HT-29 (cell line): Measurements from ENCODE around the gene PDE8B. TPM values are rescaled to one million over a fixed set of nuclear protein-coding genes. Genes with fewer than 3 reads are reported as not detected.

Source experiments
- DNase-seq: peaks from one replicate; pipeline ENCODE4 v3.0.0-alpha.2; 2015; ENCODE audit warnings: low spot score
- total RNA-seq: library from RNA; depleted of rRNA; stranded (reverse); fragments of >200 nt; shearing (Covaris generic); gene quantifications from 2 replicates; pipeline ENCODE4 v1.2.3, GENCODE V29; 2014

PDE8B gene
- total RNA-seq, 1 experiment from 2014 or later = not detected

GRCh38 chr5:77397686-77398292 is 187.3 kb downstream of the PDE8B start:
- DNase-seq = no peak

- DNase-seq = no peak
Measured at GRCh38 chr5:77398458-77398857, 188.0 kb downstream of the PDE8B start.

DNA sequence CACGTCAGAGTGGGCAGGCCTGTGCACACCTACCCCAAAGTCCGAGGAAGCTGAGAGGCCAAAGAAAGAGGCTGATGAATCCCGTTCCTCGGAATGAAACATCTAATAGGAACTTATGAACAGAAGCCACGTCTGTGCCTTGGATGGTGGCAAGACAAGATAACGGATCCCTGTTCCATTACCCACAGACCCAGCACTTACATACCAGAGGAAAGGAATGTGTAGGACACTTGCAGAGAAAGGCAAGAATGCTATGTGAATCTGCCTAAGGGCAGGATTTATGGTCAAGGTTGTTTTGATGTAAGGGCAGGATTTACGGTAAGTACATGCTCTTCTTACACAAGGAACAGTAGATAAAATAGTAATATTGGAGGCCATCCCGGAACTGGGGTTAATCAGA is 188.4 kb downstream of the PDE8B start:
- no peak for DNase-seq

DNA sequence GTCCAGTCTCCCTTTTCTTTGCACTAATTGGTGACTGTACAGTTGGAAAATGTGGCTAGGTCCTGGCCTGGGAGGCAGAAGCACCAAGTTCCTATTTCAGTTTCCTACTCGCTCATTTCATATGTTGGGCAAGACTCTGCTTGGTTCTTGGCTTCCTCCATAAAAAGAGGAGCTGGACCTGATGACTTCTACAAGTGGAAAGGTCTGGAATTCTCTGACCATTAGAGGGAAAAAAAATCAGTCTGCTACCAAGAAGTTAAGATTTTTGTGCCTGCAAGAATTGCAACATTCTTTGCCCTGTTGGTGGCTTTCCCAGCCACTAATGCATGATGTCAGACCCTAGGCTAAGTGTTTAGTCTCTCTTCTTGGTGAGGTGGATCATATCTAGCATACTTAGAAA is 190.2 kb downstream of the PDE8B start:
- DNase-seq = no peak

GRCh38 chr5:77402796-77403195 is 192.3 kb downstream of the PDE8B start:
- DNase-seq = no peak

GRCh38 chr5:77407152-77407551 is 196.7 kb downstream of the PDE8B start:
- DNase-seq = no peak

DNA sequence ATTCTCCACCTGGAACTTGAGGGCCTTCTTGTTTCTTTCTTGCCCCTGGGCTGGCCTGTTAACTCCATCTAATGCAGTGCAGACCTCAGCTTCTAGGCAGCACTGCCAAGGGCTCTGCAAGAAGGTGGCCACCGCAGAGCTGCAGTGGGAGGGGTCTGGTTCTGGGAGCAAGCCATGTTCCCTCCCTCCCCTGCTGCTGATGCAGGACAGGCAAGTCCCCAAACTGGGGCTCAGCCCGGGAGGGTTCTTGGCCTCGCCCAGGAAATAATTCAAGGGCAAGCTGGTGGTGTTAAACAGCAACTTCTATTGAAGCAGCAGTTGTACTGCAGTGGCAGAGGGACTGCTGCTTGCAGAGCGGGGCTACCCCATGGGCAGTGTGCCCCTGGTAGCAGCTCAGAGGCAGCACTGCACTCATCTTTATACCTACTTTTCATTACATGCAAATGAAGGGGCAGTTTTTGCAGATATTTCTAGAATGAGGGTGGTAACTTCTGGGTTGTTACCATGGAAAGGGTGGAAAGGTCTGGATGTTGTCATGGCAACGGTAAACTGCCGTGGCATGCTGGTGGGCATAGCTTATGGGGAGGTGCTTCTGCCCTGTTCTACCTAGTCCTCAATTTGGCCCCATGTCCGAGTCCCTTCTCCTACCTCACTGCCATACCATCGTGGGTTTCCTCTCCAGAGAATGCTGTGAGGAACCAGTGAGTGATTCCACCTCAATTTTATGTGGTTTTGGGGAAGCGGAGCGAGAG is 199.6 kb downstream of the PDE8B start:
- no peak for DNase-seq

DNA sequence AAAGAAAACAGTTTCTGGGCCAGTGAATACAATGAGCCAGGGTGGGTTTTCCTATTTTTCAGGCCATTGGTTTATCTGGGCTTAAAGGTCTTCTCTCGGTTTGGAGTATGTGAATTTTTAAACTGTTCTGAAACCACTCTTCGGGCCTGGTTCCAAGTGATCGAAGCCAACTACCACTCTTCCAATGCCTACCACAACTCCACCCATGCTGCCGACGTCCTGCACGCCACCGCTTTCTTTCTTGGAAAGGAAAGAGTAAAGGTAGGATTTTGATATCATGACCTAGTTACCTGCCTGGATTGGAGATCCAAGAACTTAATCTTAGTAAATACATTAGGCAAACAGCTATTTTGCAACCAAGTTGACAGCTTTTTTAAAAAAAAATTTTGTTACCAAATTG is 202.6 kb downstream of the PDE8B start:
- DNase-seq = no peak

DNA sequence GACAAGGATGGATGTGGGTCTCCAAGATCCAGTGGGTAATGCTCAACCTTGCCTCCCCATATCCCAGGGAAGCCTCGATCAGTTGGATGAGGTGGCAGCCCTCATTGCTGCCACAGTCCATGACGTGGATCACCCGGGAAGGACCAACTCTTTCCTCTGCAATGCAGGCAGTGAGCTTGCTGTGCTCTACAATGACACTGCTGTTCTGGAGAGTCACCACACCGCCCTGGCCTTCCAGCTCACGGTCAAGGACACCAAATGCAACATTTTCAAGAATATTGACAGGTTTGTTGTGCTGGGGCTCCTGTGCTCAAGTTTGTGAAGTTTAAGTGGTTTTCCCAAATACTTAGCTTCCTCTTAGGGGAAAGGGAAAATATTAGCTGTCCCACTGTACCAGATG is 207.7 kb downstream of the PDE8B start:
- no peak for DNase-seq

DNA sequence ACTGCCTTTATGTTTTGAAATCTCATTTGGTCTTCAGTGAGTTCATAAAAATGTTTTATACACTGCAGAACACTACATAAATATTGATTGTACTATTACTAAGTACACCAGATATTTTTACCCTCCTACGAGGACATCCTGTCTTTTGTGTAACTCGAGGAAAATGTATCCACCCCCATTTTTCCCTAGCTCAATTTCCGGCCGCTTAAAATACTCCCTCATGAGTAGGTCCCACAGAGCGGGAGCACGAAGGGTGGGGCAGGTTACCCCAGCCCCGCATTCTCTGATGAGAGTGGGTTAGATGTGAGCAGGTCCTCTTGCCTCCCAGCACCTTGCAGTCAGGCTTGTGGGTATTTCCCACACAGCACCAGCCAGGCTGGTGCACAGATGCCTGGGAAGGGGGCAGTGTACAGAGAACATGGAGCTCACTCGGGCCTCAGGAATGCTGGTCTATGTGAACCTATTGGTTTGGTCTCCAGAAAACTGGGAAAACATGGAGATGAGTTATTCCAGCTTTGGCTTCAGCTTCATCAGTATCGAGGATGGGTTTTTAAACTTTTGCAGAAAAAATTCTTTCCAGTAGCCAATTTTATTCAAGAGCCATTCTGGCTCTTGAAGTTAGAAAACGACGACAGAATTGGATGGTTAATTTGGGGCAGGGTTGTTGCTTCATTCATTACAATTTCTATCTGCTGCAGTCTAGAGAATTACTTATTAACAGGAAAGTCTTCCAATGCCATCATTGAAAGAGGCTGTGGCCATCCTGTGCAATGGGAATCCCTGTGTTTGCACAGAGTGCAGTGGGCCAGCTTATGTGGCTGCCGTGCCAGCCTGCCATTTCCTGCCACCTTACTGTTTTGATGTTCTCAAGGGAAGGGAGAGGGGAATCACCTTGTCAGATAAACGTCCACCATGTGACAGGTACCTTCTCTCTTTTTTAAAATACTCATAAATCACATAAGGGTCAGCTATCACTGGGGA is 208.4 kb downstream of the PDE8B start:
- DNase-seq = no peak

- no peak for DNase-seq
Measured at GRCh38 chr5:77419644-77420582, 209.4 kb downstream of the PDE8B start.

- no peak for DNase-seq
Measured at GRCh38 chr5:77420940-77421339, 210.5 kb downstream of the PDE8B start.

DNA sequence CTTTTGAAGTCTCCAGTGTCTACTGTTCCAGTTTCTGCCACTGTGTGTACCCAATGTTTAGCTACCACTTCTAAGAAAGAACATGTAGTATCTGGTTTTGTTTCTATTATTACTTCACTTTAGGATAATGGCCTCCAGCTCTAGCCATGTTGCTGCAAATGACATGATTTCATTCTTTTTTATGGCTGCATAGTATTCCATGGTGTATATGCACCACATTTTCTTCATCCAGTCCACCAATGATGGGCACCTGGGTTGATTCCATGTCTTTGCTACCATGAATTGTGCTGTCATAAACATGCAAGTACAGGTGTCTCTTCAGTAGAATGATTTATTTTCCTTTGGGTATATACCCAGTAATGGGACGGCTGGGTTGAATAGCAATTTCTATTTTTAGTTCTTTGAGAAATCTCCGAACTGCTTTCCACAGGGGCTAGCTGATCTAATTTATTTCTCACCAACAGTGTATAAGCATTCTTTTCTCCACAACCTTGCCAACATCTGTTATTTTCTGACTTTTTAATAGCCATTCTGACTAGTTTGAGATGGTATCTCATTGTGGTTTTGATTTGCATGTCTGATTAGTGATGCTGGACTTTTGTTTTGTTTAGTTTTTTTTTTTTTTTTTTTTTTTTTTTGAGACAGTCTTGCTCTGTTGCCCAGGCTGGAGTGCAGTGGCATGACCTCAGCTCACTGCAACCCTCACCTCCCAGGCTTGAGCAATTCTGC is 212.7 kb downstream of the PDE8B start:
- no peak for DNase-seq

DNA sequence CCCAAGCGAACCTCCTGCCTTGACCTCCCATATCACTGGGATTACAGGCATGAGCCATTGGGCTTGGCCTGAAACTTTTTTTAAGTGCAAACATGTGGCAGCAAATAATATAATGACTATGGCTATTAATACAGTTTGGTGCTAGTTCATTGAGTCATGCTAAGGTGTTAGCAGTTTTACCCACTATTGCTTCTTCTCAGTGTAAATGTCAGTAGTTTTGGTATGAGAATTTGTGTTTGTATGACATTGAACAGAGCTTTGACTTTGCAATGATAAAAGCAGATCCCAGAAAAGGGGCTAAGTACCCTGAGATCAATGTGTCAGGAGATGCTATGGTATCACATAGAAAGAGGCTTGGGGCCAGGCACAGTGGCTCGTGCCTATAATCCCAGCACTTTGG is 214.4 kb downstream of the PDE8B start:
- DNase-seq = no peak

GRCh38 chr5:77425420-77425819 is 214.9 kb downstream of the PDE8B start:
- DNase-seq = no peak

GRCh38 chr5:77425998-77426659 is 215.6 kb downstream of the PDE8B start:
- DNase-seq = peak; percentile 5

DNA sequence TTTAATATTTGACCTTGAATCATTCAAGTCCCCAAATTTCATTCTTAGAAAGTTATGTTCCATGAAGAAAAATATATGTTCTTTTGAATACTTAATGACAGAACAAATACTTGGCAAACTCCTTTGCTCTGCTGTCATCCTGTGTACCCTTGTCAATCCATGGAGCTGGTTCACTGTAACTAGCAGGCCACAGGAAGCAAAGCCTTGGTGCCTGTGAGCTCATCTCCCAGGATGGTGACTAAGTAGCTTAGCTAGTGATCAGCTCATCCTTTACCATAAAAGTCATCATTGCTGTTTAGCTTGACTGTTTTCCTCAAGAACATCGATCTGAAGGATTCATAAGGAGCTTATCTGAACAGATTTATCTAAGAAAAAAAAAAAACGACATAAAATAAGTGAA is 216.2 kb downstream of the PDE8B start:
- DNase-seq = no peak

- no peak for DNase-seq
Measured at GRCh38 chr5:77427998-77428397, 217.5 kb downstream of the PDE8B start.

DNA sequence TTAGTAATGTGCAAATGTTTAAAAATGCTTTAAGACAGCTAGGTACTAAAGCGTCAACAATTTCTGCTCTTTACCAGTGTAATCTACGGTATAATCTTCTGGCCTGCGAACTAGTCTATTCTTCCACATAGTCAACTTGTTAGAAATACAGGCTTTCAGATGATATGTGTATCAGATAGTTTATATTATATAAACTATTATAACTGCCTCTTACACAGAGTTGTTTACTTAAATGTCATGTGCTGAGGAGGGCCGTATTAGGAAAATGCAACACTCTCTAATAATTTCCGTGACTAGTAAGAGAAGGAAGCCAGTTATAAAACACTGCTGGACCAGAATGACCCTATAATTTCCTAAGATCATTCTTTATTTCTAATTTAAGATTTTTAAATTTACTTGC is 218.0 kb downstream of the PDE8B start:
- no peak for DNase-seq

GRCh38 chr5:77430726-77431125 is 220.2 kb downstream of the PDE8B start:
- DNase-seq = no peak
